H1 (cell line): ENCODE results near the gene GSTM3. TPM values are rescaled to one million over a fixed set of nuclear protein-coding genes. Genes with fewer than 3 reads are reported as not detected.

Experiments used
- CTCF ChIA-PET: fragments of 300-600 bp; sonication (Branson Sonifier 250); formaldehyde crosslinking; loops from one replicate; lab custom pipeline; 2021; ENCODE audit not compliant: partially characterized antibody; lab: Charles Lee
- POLR2A ChIA-PET: fragments of 300-600 bp; sonication (Branson Sonifier 250); formaldehyde crosslinking; loops from one replicate; lab custom pipeline; 2021; ENCODE audit warnings: inconsistent platforms; ENCODE audit not compliant: partially characterized antibody; lab: Charles Lee
- DNase-seq, 2 experiments: peaks; one replicate each; pipeline versions ENCODE4 v3.0.0 to v3.0.0-alpha.2; 2010 to 2022; ENCODE audit warnings: low spot score in 2 of 2, low read depth in 1 of 2, mixed read lengths in 1 of 2
- FAIRE-seq: peaks from 2 replicates; lab custom pipeline; 2011; peaks lifted over from hg19 to GRCh38; lab: Jason Lieb, UNC
- H2AFZ ChIP-seq: 2 replicates; pipeline ENCODE4 v1.8.1; 2012; ENCODE audit warnings: low read length, inconsistent platforms
- H2AK5ac ChIP-seq: 2 replicates; pipeline ENCODE4 v1.6.1; 2013; ENCODE audit warnings: low read depth, low read length
- H2BK120ac ChIP-seq: replicated peaks from 2 replicates; pipeline ENCODE3; 2013; ENCODE audit warnings: low read depth, low read length, inconsistent platforms
- H2BK12ac ChIP-seq: 2 replicates; pipeline ENCODE4 v1.6.1; 2013; ENCODE audit warnings: low read depth, low read length
- H2BK15ac ChIP-seq: 2 replicates; pipeline ENCODE4 v1.6.1; 2013; ENCODE audit warnings: low read length
- H2BK20ac ChIP-seq: 2 replicates; pipeline ENCODE4 v1.6.1; 2013; ENCODE audit warnings: low read length
- H2BK5ac ChIP-seq: 2 replicates; pipeline ENCODE4 v1.6.1; 2013; ENCODE audit warnings: low read depth, low read length
- H3K14ac ChIP-seq: 2 replicates; pipeline ENCODE4 v1.6.1; 2013; ENCODE audit warnings: inconsistent platforms; ENCODE audit not compliant: insufficient read length
- H3K18ac ChIP-seq: 2 replicates; pipeline ENCODE4 v1.6.1; 2013; ENCODE audit warnings: low read length; ENCODE audit errors: extremely low read depth
- H3K23ac ChIP-seq: 2 replicates; pipeline ENCODE4 v1.6.1; 2013; ENCODE audit warnings: inconsistent platforms; ENCODE audit not compliant: insufficient read length
- H3K23me2 ChIP-seq: 2 replicates; pipeline ENCODE4 v1.6.1; 2013; ENCODE audit warnings: low read depth, low read length
- H3K27ac ChIP-seq: 2 replicates; pipeline ENCODE4 v1.6.1; 2011; ENCODE audit warnings: low read depth, low read length, inconsistent platforms
- H3K27me3 ChIP-seq, 4 experiments: replicated peaks in 1 of 4; 1 replicate in 1 of 4; 2 replicates in 3 of 4; pipeline versions ENCODE4 v1.6.1 to v1.8.1; 2011 to 2013; ENCODE audit warnings: low read length in 3 of 4, mild to moderate bottlenecking in 3 of 4, inconsistent platforms in 2 of 4, mixed read lengths in 2 of 4, moderate library complexity in 1 of 4; ENCODE audit not compliant: control insufficient read depth in 3 of 4, insufficient read depth in 3 of 4; ENCODE audit errors: extremely low read depth in 1 of 4
- H3K36me3 ChIP-seq, 4 experiments: 2 replicates each; pipeline versions ENCODE4 v1.6.1 to v1.8.1; 2011 to 2013; ENCODE audit warnings: mild to moderate bottlenecking in 4 of 4, low read length in 3 of 4, moderate library complexity in 2 of 4, control low read depth in 1 of 4, inconsistent platforms in 1 of 4; ENCODE audit not compliant: insufficient read depth in 4 of 4, control insufficient read depth in 2 of 4
- H3K4ac ChIP-seq: replicated peaks from 2 replicates; pipeline ENCODE3; 2013; ENCODE audit warnings: low read length, low read depth, mixed read lengths, inconsistent platforms; ENCODE audit not compliant: insufficient read length
- H3K4me1 ChIP-seq, 4 experiments: replicated peaks in 1 of 4; 1 replicate in 1 of 4; 2 replicates in 3 of 4; pipeline versions ENCODE4 v1.6.1 to v1.8.1; 2011 to 2013; ENCODE audit warnings: low read length in 3 of 4, inconsistent platforms in 2 of 4, mixed read lengths in 1 of 4; ENCODE audit not compliant: insufficient read depth in 4 of 4, control insufficient read depth in 3 of 4
- H3K4me2 ChIP-seq, 2 experiments: 2 replicates each; pipeline versions ENCODE4 v1.6.1 to v1.8.1; 2011 to 2013; ENCODE audit warnings: low read depth in 2 of 2, low read length in 2 of 2, control low read depth in 1 of 2, inconsistent platforms in 1 of 2, mild to moderate bottlenecking in 1 of 2; ENCODE audit not compliant: insufficient read depth in 1 of 2
- H3K4me3 ChIP-seq, 4 experiments: fragments of 200-600, 300-600 bp in 1 of 4; sonication (generic), shearing (Covaris generic), sonication (Bioruptor Twin) in 1 of 4; 2 replicates each; pipeline versions ENCODE4 v1.5.1 to v1.8.1; 2011 to 2016; ENCODE audit warnings: low read length in 4 of 4, low read depth in 3 of 4, control low read depth in 2 of 4, inconsistent platforms in 2 of 4, mild to moderate bottlenecking in 2 of 4, mixed read lengths in 1 of 4, moderate library complexity in 1 of 4; ENCODE audit not compliant: insufficient read depth in 2 of 4; ENCODE audit errors: extremely low read depth in 1 of 4
- H3K56ac ChIP-seq: replicated peaks from 2 replicates; pipeline ENCODE3; 2013; ENCODE audit warnings: low read depth, mild to moderate bottlenecking, mixed read lengths, low read length, inconsistent platforms; ENCODE audit not compliant: insufficient read length
- H3K79me1 ChIP-seq: 2 replicates; pipeline ENCODE4 v1.6.1; 2013; ENCODE audit warnings: low read depth, low read length, control low read depth
- H3K79me2 ChIP-seq, 2 experiments: 2 replicates each; pipeline versions ENCODE4 v1.6.1 to v1.8.1; 2012 to 2013; ENCODE audit warnings: low read length in 2 of 2, mild to moderate bottlenecking in 2 of 2, inconsistent platforms in 1 of 2; ENCODE audit not compliant: insufficient read depth in 2 of 2, control insufficient read depth in 1 of 2
- H3K9ac ChIP-seq, 4 experiments: replicated peaks in 1 of 4; 1 replicate in 1 of 4; 2 replicates in 3 of 4; pipeline versions ENCODE4 v1.6.1 to v1.8.1; 2011 to 2013; ENCODE audit warnings: low read depth in 3 of 4, low read length in 3 of 4, control low read depth in 2 of 4, mild to moderate bottlenecking in 2 of 4, moderate library complexity in 2 of 4, inconsistent platforms in 1 of 4; ENCODE audit errors: extremely low read depth in 1 of 4
- H3K9me3 ChIP-seq, 2 experiments: 2 replicates each; pipeline versions ENCODE4 v1.6.1 to v1.8.1; 2012 to 2013; ENCODE audit warnings: mild to moderate bottlenecking in 2 of 2, moderate library complexity in 2 of 2, control low read depth in 1 of 2, inconsistent platforms in 1 of 2, low read depth in 1 of 2, low read length in 1 of 2, mixed read lengths in 1 of 2; ENCODE audit not compliant: insufficient read depth in 2 of 2
- H4K20me1 ChIP-seq, 2 experiments: replicated peaks in 1 of 2; 2 replicates each; pipeline versions ENCODE3 to v1.8.1; 2011 to 2013; ENCODE audit warnings: inconsistent platforms in 2 of 2, low read length in 2 of 2, mild to moderate bottlenecking in 1 of 2; ENCODE audit not compliant: insufficient read depth in 2 of 2, control insufficient read depth in 1 of 2
- H4K5ac ChIP-seq: 2 replicates; pipeline ENCODE4 v1.6.1; 2013; ENCODE audit warnings: low read length, low read depth, mixed read lengths, inconsistent platforms; ENCODE audit not compliant: insufficient read length
- H4K8ac ChIP-seq: 2 replicates; pipeline ENCODE4 v1.8.0; 2013; ENCODE audit warnings: mild to moderate bottlenecking, moderate library complexity, low read length, inconsistent platforms; ENCODE audit not compliant: insufficient read depth; ENCODE audit errors: extremely low read depth
- H4K91ac ChIP-seq: replicated peaks from 2 replicates; pipeline ENCODE3; 2013; ENCODE audit warnings: low read length, mixed read lengths, inconsistent platforms; ENCODE audit not compliant: insufficient read length
- CBX8 ChIP-seq: fragments of 300-800, 300-1000 bp; sonication (generic); IDR thresholded peaks from 2 replicates; pipeline ENCODE4 v1.7.1; 2016; ENCODE audit warnings: low read depth, low read length, borderline replicate concordance
- TBP ChIP-seq: IDR thresholded peaks from 2 replicates; pipeline ENCODE4 v1.6.1; 2011; ENCODE audit warnings: low read depth, low read length, improper control_type of control experiment
- WGBS, 2 experiments: shearing (Covaris generic) in 1 of 2; methylation state at CpG; one replicate each; pipeline versions ENCODE4 v1.1.6 to v1.1.7; 2013 to 2015; ENCODE audit warnings: low lambda C conversion rate in 2 of 2, mixed read lengths in 2 of 2, inconsistent platforms in 1 of 2, low coverage in 1 of 2, missing lambda C conversion rate in 1 of 2; ENCODE audit not compliant: insufficient replicate concordance in 2 of 2, insufficient coverage in 1 of 2, insufficient read length in 1 of 2; ENCODE audit errors: extremely low coverage in 1 of 2, missing lambda C conversion rate in 1 of 2; 5-methylcytosine and 5-hydroxymethylcytosine counted together
- polyA plus RNA-seq, 7 experiments: library from polyadenylated mRNA; depleted of rRNA in 3 of 7; stranded (reverse) in 5 of 7; unstranded in 2 of 7; fragments of >200 nt in 5 of 7; fragments of 200-250 nt in 2 of 7; gene quantifications; 1 replicate in 5 of 7; 2 replicates in 1 of 7; 4 replicates in 1 of 7; pipeline versions ENCODE4 v1.2.1 to v1.2.3, GENCODE V29; 2011 to 2013; ENCODE audit warnings: missing spikeins in 2 of 7, mixed read lengths in 2 of 7
- total RNA-seq: library from RNA; stranded (reverse); fragmentation: NEBNext Ultra II Directional; extraction: Animal tissue kit (Norgen Biotek cat#: 25700); gene quantifications from 2 replicates; pipeline ENCODE4 v1.2.1, GENCODE V29; 2021

Gene GSTM3
- total and polyA plus RNA-seq, 2 of the 8 experiments (the other 6 are each of a cell fraction or from before 2014, with no cell fraction given): 2.2 to 5.1 TPM

- no peak overlapping the region for H3K18ac ChIP-seq
- H3K27ac ChIP-seq: no peak overlapping the region
- H3K4me1 ChIP-seq: no peaks in the 10 kb centered on the region
- no peak for TF ChIP-seq CBX8
- no peak for TF ChIP-seq TBP
- H2BK20ac ChIP-seq: no peak overlapping the region
- ChIA-PET CTCF (interaction anchor here (1.2 to 1.6 kb wide), 3 partner anchors 52 to 179 kb away, joined by 3 read pairs; no protein-coding TSS in a partner anchor), POLR2A (no interaction called here)
- peaks cover 0 to 2% (median 0%) of the 10 kb centered on the region in 4 experiments; a peak in 1 of 7 replicates for H3K27me3 ChIP-seq
- peaks cover 7% of the 10 kb centered on the region in 2 experiments for H3K9me3 ChIP-seq
- H2AK5ac ChIP-seq: no peak overlapping the region
- H4K8ac ChIP-seq: no peak overlapping the region
- no peak overlapping the region for H2BK12ac ChIP-seq
- H3K14ac ChIP-seq: no peak overlapping the region
- no peak overlapping the region for H3K9ac ChIP-seq
- no peak for DNase-seq
- no peaks in the 10 kb centered on the region for H4K20me1 ChIP-seq
- H2BK120ac ChIP-seq: no peak overlapping the region
- H4K5ac ChIP-seq: no peak overlapping the region
- H3K79me2 ChIP-seq: no peaks in the 10 kb centered on the region
- no peak for FAIRE-seq
- no peak overlapping the region for H3K4me2 ChIP-seq
- no peak overlapping the region for H4K91ac ChIP-seq
- no peaks in the 10 kb centered on the region for H3K79me1 ChIP-seq
- H2BK15ac ChIP-seq: no peak overlapping the region
- no peak overlapping the region for H3K4me3 ChIP-seq
- 81% methylated on average over 4 of the region's 5 CpGs; no CpG with 5 or more reads in 1 of the 2 experiments for WGBS, 2 experiments
- H2BK5ac ChIP-seq: no peak overlapping the region
- H2AFZ ChIP-seq: no peak overlapping the region
- H3K36me3 ChIP-seq: no peaks in the 10 kb centered on the region
- no peak overlapping the region for H3K4ac ChIP-seq
- no peak overlapping the region for H3K23ac ChIP-seq
- no peak overlapping the region for H3K56ac ChIP-seq
- no peaks in the 10 kb centered on the region for H3K23me2 ChIP-seq
Observed at GRCh38 chr1:109724933-109725332, 15.9 kb downstream of the GSTM3 start.
